Stimulated activated CD4-positive, alpha-beta T cell treated with anti-CD3 and anti-CD28 coated beads, Interleukin-4, amount 100 ng/mL, for 4 hours (primary cell): ENCODE results near the gene CCDC200.
"Not testable (repeated sequence)": the region's sequence is repeated elsewhere in the genome, so short reads cannot be mapped to it uniquely, and the experiment has no call there.

ENCODE experiments used
- DNase-seq, 2 experiments: peaks; one replicate each; pipeline ENCODE4 v3.0.0-alpha.2; 2020

The CCDC200 gene

GRCh38 chr17:43215341-43215740 is 13.1 kb downstream of the CCDC200 start:
- no peak for DNase-seq

DNA sequence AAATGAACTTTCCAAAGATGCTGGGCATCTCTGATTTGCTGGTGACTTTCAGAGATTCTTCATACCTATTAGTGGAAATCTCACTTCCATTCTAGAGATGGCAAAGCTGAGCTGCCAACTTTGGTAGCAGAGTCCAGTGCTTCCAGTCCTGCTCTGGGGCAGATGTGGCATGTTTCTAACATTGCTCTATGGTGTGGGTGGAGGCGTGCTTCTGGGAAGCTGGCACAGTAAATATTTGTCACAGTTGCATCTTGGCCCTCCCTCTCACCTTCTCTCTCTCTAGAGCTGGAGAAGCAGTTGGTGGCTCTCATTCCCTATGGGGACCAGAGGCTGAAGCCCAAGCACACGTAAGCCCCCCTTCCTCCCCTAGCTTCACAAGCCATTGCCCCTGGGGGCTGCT is 14.9 kb downstream of the CCDC200 start:
- DNase-seq = no peak

DNA sequence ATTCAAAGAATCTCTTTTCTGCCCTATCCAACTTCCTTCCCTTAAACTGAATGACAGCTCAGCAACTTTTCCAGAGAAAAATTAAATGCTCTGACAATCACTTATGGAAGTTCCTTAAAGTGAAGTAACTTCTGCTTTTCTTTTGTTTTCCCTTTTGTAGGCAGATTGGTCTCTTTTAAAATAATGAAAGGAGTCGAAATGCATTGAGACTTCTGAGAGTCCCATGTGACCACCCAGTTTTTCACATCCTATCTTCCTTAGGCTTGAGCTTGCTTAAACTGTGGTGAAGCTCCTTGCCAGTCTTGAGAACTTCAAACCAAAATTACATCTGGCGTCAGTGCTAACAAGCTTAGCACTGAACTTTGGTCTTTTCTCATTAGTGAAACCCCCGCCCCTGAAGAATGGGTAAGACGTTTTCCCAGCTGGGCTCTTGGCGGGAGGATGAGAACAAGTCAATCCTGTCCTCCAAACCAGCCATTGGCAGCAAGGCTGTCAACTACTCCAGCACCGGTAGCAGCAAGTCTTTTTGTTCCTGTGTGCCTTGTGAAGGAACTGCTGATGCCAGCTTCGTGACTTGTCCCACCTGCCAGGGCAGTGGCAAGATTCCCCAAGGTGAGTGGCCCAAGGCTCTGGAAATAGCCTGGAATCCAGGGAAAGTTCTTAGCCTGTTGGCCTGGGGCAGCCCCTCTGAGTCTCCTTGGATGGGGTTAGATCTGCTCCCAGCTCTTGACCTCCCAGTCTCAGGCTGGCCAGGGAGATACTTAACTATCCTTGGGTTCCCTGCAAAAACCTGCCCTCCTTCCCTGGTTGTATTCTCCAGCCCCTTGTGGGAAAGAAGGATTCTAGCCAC is 15.6 kb downstream of the CCDC200 start:
- no peak for DNase-seq

- peak; percentile 70 to 73 for DNase-seq
Observed at GRCh38 chr17:43211480-43212402, 16.7 kb downstream of the CCDC200 start, which contains the start of gene TMEM106A. TMEM106A (plus strand) TSS chr17:43211875; CDS start chr17:43213042, 1,167 bp downstream.

DNA sequence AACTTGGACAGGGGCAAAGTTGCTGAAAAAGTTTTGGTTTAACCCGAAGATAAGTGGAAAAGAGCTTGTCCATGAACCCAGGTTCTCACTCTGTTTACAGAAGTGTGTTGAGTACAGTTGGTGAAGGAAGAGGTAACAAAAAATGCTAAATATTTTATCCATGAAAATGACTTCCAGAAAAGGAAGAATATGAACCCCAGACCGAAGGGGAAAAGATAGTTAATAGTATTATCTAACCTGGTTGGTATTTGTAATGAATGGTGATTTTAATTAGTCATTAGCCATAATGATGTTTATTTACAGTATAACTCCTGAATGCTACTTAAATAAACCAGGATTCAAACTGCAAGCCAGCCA is 17.3 kb downstream of the CCDC200 start:
- no peak for DNase-seq

DNA sequence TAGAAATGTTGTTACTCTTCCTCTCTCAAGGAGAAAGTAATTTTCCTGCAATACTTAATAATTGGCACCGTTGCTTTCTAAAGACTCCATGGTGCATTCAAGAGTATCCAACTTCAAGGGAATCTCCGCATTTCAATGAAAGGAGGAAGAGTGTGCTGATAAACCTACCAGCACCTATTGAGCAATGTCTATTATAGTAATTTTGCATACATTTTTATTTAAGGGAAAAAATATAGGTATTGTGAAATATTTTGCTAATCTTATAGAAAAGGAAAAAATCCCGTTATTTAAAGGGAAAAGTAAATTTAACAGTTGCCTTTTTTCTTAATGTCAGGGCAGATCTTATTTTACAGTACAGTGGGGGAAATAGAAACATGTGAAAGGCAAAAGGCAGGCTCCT is 17.8 kb downstream of the CCDC200 start:
- no peak for DNase-seq

- DNase-seq = not testable (repeated sequence)
Observed at GRCh38 chr17:43203013-43203412, 25.4 kb downstream of the CCDC200 start.

GRCh38 chr17:43200127-43200526 is 28.3 kb downstream of the CCDC200 start:
- no peak for DNase-seq

GRCh38 chr17:43199633-43200032 is 28.8 kb downstream of the CCDC200 start:
- no peak for DNase-seq

- no peak for DNase-seq
Observed at GRCh38 chr17:43193251-43193650, 35.2 kb downstream of the CCDC200 start.

- DNase-seq = not testable (repeated sequence)
Observed at GRCh38 chr17:43186656-43187055, 41.8 kb downstream of the CCDC200 start.

GRCh38 chr17:43183921-43184320 is 44.5 kb downstream of the CCDC200 start:
- no peak for DNase-seq

DNA sequence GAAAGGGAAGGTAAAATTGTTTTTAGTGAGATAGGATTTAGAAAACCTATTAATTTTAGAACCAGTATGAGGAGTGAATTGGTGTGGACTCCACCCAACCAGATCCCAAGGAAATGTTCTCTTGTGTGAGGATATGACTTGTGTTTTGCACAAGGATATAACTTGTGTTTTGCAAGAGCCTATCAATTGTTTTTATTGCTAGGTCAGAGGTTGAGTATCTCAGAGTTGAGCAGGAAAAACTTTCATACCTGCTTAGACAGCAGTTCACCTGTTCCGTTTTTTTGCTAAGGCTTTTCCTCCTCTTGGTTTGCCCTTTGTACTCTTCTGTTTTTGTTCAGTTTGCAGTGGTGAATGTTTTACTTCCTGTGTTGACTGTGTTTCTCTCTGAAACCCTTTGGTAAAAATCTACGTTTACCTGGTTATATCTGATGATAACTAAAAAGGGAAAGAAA is 52.3 kb downstream of the CCDC200 start:
- no peak for DNase-seq

- no peak for DNase-seq
Observed at GRCh38 chr17:43175213-43176118, 53.0 kb downstream of the CCDC200 start.

DNA sequence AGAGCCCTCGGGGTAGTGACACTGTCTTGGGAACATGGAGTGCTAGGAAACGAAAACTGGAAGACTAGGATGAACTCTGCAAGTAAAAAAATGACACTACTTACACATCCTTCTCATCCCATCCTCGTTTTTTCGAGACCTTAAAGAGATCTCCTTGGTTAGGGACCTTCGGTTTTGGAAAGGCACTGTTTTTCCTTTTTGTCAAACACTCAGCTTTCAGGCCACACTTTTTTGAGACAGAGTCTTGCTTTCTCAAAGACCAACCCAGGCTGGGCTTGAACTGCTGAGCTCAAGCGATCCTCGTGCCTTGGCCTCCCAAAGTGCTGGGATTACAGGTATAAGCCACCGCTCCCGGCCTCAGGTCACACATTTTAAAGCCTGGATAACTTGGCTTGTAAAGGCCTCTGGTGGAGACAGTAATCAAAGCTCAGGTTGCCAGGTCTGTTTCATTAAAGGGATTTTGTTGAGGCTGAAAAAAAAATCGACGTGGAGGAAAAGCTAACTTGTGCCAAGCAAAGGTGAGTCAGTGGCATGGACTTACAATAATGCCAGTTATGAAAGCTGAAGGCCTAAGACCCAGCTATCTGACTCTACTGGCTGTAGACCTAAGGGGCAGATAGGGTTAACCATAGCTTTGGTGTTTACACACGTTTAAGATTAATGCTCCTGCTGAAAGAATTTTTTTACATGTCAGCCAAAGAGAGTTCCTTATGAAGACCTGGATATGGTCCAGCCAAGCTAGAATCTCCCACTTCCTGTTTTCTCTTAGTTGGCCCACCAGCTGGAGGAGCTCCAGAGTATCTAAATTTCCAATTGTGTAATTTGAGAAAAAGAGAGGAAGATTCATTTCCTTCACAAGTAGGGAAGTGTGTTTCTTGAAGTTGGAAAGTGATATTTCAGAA is 56.6 kb downstream of the CCDC200 start:
- no peak for DNase-seq
